SK-N-SH (cell line): ENCODE measurements around the gene COP1. TPM values are rescaled to one million over a fixed set of nuclear protein-coding genes. Genes with fewer than 3 reads are reported as not detected.

ENCODE experiments used
- CTCF ChIA-PET: fragments of 300-600, 350-600 bp; formaldehyde crosslinking; extraction: SDS; loops from one replicate; lab custom pipeline; 2021; lab: Yijun Ruan, JAX
- POLR2A ChIA-PET: fragments of 350-600 bp; sonication (Branson Sonifier 250); formaldehyde crosslinking; extraction: SDS; loops from one replicate; lab custom pipeline; 2020; ENCODE audit warnings: antibody characterized with exemption, inconsistent platforms; lab: Yijun Ruan, JAX
- DNase-seq: peaks from one replicate; pipeline ENCODE4 v3.0.0; 2012
- H2AFZ ChIP-seq: fragments of 200-600 bp; sonication (generic); 2 replicates; pipeline ENCODE4 v1.8.1; 2016; ENCODE audit warnings: antibody characterized with exemption, mild to moderate bottlenecking, low read depth
- H3F3A ChIP-seq: fragments of 200-600 bp; sonication (generic); replicated peaks from 2 replicates; pipeline ENCODE3; 2016; ENCODE audit warnings: antibody characterized with exemption, mild to moderate bottlenecking; ENCODE audit not compliant: insufficient read depth
- H3K27ac ChIP-seq, 2 experiments: fragments of 200-500 bp in 1 of 2; fragments of 200-600 bp in 1 of 2; sonication (Bioruptor generic) in 1 of 2; sonication (generic), shearing (Covaris generic) in 1 of 2; 2 replicates each; pipeline versions ENCODE4 v1.5.1 to v1.6.1; 2014 to 2016; ENCODE audit warnings: low read depth in 2 of 2, inconsistent platforms in 1 of 2, low read length in 1 of 2, mild to moderate bottlenecking in 1 of 2, mixed read lengths in 1 of 2
- H3K27me3 ChIP-seq: fragments of 200-600 bp; sonication (generic), shearing (Covaris generic); 2 replicates; pipeline ENCODE4 v1.6.1; 2016; ENCODE audit warnings: mixed run types; ENCODE audit not compliant: insufficient read depth
- H3K36me3 ChIP-seq, 2 experiments: fragments of 200-500 bp in 1 of 2; fragments of 200-600 bp in 1 of 2; sonication (Bioruptor generic) in 1 of 2; sonication (generic) in 1 of 2; replicated peaks in 1 of 2; 2 replicates each; pipeline versions ENCODE3 to v1.5.1; 2014 to 2016; ENCODE audit warnings: low read length in 1 of 2, mild to moderate bottlenecking in 1 of 2; ENCODE audit not compliant: insufficient read depth in 2 of 2, control insufficient read depth in 1 of 2
- H3K4me1 ChIP-seq, 2 experiments: fragments of 200-500 bp in 1 of 2; fragments of 200-600 bp in 1 of 2; sonication (Bioruptor generic) in 1 of 2; sonication (generic), shearing (Covaris generic) in 1 of 2; 2 replicates each; pipeline versions ENCODE4 v1.5.1 to v1.6.1; 2014 to 2016; ENCODE audit warnings: low read depth in 1 of 2, low read length in 1 of 2, mixed run types in 1 of 2; ENCODE audit not compliant: insufficient read depth in 2 of 2, control insufficient read depth in 1 of 2
- H3K4me2 ChIP-seq: fragments of 200-600 bp; sonication (generic), shearing (Covaris generic); 2 replicates; pipeline ENCODE4 v1.6.1; 2017; ENCODE audit warnings: mixed run types
- H3K4me3 ChIP-seq, 2 experiments: fragments of 200-500 bp in 1 of 2; fragments of 200-600 bp in 1 of 2; sonication (Bioruptor generic) in 1 of 2; sonication (generic), shearing (Covaris generic) in 1 of 2; 2 replicates each; pipeline versions ENCODE4 v1.5.1 to v1.8.1; 2014 to 2016; ENCODE audit warnings: low read depth in 2 of 2, inconsistent platforms in 1 of 2, low read length in 1 of 2, mild to moderate bottlenecking in 1 of 2, mixed read lengths in 1 of 2, moderate library complexity in 1 of 2
- H3K79me2 ChIP-seq: fragments of 200-600 bp; sonication (generic); 2 replicates; pipeline ENCODE4 v1.8.1; 2017; ENCODE audit warnings: mild to moderate bottlenecking; ENCODE audit not compliant: insufficient read depth
- H3K9ac ChIP-seq: fragments of 200-600 bp; sonication (generic); 2 replicates; pipeline ENCODE4 v1.6.1; 2017; ENCODE audit warnings: mixed run types
- H3K9me2 ChIP-seq: fragments of 200-600 bp; sonication (generic); 2 replicates; pipeline ENCODE4 v1.6.1; 2017; ENCODE audit warnings: mixed run types
- H3K9me3 ChIP-seq: fragments of 200-600 bp; sonication (generic); 2 replicates; pipeline ENCODE4 v1.6.1; 2017; ENCODE audit warnings: mixed run types, mild to moderate bottlenecking, moderate library complexity
- H4K20me1 ChIP-seq: fragments of 200-600 bp; sonication (generic); 2 replicates; pipeline ENCODE4 v1.6.1; 2017; ENCODE audit warnings: mild to moderate bottlenecking, mixed run types; ENCODE audit not compliant: insufficient read depth
- FOSL2 ChIP-seq: IDR thresholded peaks from 2 replicates; pipeline ENCODE4 v1.4.0; 2012; ENCODE audit warnings: low read depth, mild to moderate bottlenecking, moderate library complexity, borderline replicate concordance
- FOXJ3 ChIP-seq: sonication (generic); formaldehyde crosslinking; IDR thresholded peaks from 2 replicates; pipeline ENCODE4 v1.5.1; 2020; ENCODE audit warnings: mild to moderate bottlenecking, missing genetic modification reagents
- FOXM1 ChIP-seq: IDR thresholded peaks from 2 replicates; pipeline ENCODE4 v1.4.0; 2012; ENCODE audit warnings: low read depth, mild to moderate bottlenecking
- GATA2 ChIP-seq: sonication (generic); formaldehyde crosslinking; IDR thresholded peaks from 2 replicates; pipeline ENCODE4 v1.5.0; 2020; ENCODE audit warnings: mild to moderate bottlenecking, missing genetic modification reagents
- JUND ChIP-seq: IDR thresholded peaks from 2 replicates; pipeline ENCODE4 v1.4.0; 2012
- NFIC ChIP-seq: IDR thresholded peaks from 2 replicates; pipeline ENCODE4 v1.4.0; 2012; ENCODE audit warnings: borderline replicate concordance
- NRF1 ChIP-seq: IDR thresholded peaks from 2 replicates; pipeline ENCODE4 v1.6.1; 2012; ENCODE audit warnings: low read depth, mild to moderate bottlenecking, low read length
- RFX5 ChIP-seq: IDR thresholded peaks from 2 replicates; pipeline ENCODE4 v1.6.1; 2012; ENCODE audit warnings: mild to moderate bottlenecking, improper control_type of control experiment, low read length
- RXRA ChIP-seq: IDR thresholded peaks from 2 replicates; pipeline ENCODE4 v1.4.0; 2012; ENCODE audit warnings: low read depth, mild to moderate bottlenecking, borderline replicate concordance
- SMC3 ChIP-seq: IDR thresholded peaks from 2 replicates; pipeline ENCODE4 v1.6.1; 2012; ENCODE audit warnings: low read depth, low read length, improper control_type of control experiment
- TCF12 ChIP-seq: IDR thresholded peaks from 2 replicates; pipeline ENCODE4 v1.4.0; 2012
- YY1 ChIP-seq: IDR thresholded peaks from 2 replicates; pipeline ENCODE4 v1.4.0; 2012; ENCODE audit warnings: low read depth, mild to moderate bottlenecking
- WGBS: methylation state at CpG from one replicate; pipeline ENCODE4 v1.1.6; 2017; ENCODE audit warnings: low lambda C conversion rate; 5-methylcytosine and 5-hydroxymethylcytosine counted together
- polyA plus RNA-seq, 3 experiments: library from polyadenylated mRNA; depleted of rRNA; stranded (reverse); fragments of >200 nt; gene quantifications; 2 replicates each; pipeline ENCODE4 v1.2.3, GENCODE V29; 2012
- TF ChIP-seq, protein P1 (sequence below): IDR thresholded peaks from 2 replicates; pipeline ENCODE4; 2012
- TF ChIP-seq, protein P2 (sequence below): fragments of 150-350 bp; IDR thresholded peaks from 2 replicates; pipeline ENCODE4 v1.6.1; 2016; ENCODE audit warnings: mild to moderate bottlenecking, low read depth, low read length

Gene COP1
- polyA plus RNA-seq, 1 of the 3 experiments (the other 2 are of a cell fraction) = 10.3 TPM

DNA sequence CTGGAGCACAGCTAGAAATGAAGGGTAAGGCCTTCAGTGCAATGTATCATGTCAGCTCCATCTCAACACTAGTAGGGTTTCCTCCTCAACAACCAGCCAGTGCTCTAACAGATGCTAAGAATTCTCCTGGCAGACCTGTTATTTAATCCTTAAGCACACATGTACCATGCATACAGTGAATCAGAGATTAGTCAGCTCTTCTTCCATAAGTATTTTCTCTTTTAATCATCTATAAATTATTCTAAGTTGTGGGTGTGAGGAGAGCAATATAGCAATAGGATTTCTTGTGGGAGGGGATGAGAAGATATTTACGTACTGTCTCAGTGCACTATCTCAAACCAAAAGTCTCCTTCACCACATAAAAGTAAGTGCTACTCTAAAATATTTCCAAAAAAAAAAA lies 95.3 kb downstream of the COP1 start:
- H3K27me3 ChIP-seq = no peaks in the 10 kb centered on the region
- H3K36me3 ChIP-seq = peaks cover 15 to 28% of the 10 kb centered on the region in 2 experiments
- no peak overlapping the region for H3K4me2 ChIP-seq
- CTCF ChIA-PET = interaction anchor here (0.9 to 1.3 kb wide), 2 partner anchors 9 to 738 kb away, joined by 3 to 5 read pairs; no protein-coding TSS in a partner anchor
- H3K9me3 ChIP-seq = no peaks in the 10 kb centered on the region
- WGBS = 96% methylated on average over 1 of the region's 1 CpG
- DNase-seq = no peak
- POLR2A ChIA-PET = no interaction called here
- no peak overlapping the region for H2AFZ ChIP-seq
- H3K9me2 ChIP-seq = no peaks in the 10 kb centered on the region
- H3K27ac ChIP-seq = no peak overlapping the region
- no peaks in the 10 kb centered on the region; a peak in 1 of 4 replicates for H3K4me1 ChIP-seq
- no peaks in the 10 kb centered on the region for H3F3A ChIP-seq
- H3K79me2 ChIP-seq = no peaks in the 10 kb centered on the region
- H3K4me3 ChIP-seq = no peak overlapping the region
- TF ChIP-seq, protein P1, sequence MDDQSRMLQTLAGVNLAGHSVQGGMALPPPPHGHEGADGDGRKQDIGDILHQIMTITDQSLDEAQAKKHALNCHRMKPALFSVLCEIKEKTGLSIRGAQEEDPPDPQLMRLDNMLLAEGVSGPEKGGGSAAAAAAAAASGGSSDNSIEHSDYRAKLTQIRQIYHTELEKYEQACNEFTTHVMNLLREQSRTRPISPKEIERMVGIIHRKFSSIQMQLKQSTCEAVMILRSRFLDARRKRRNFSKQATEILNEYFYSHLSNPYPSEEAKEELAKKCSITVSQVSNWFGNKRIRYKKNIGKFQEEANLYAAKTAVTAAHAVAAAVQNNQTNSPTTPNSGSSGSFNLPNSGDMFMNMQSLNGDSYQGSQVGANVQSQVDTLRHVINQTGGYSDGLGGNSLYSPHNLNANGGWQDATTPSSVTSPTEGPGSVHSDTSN = no peak
- H3K9ac ChIP-seq = no peak overlapping the region
- no peaks in the 10 kb centered on the region for H4K20me1 ChIP-seq

DNA sequence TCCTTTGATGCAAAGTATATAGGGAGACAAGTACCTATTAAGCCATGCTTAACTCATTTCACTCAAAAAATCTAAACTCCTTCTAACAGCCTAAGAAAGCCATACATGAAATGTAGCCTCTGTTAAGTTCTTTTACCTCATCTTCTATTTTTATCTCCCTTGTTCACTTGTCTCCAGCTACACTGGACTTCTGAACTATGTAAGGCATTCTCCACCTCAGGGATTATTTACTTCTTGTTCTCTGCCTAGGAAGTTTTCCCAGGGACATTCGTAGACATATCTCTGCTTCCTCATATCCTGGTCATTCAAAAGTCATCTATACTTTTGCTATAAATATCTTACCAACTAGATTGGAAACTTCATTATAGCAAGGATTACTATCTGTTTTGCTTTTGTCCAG lies 96.9 kb downstream of the COP1 start:
- CTCF ChIA-PET = no interaction called here
- Histone ChIP-seq H3K4me2 (no peak overlapping the region), H3K36me3 (peaks cover 18 to 32% of the 10 kb centered on the region in 2 experiments), H3K4me1 (no peaks in the 10 kb centered on the region; a peak in 1 of 4 replicates), H3K9me3 (no peaks in the 10 kb centered on the region), H3K27ac (peak overlapping the region in 1 of 2 experiments; percentile 17; a peak in 1 of 4 replicates), H3K4me3 (no peak overlapping the region), H3K27me3 (no peaks in the 10 kb centered on the region), H4K20me1 (no peaks in the 10 kb centered on the region), H3K9ac (no peak overlapping the region), H3K79me2 (no peaks in the 10 kb centered on the region), H3F3A (no peaks in the 10 kb centered on the region), H3K9me2 (no peaks in the 10 kb centered on the region), H2AFZ (no peak overlapping the region)
- POLR2A ChIA-PET = no interaction called here
- 79% methylated on average over 1 of the region's 1 CpG for WGBS
- DNase-seq = no peak
- no peak for TF ChIP-seq SMC3
- TF ChIP-seq GATA2 (CRISPR knock-in tag) = no peak
- no peak for TF ChIP-seq FOXJ3 (CRISPR knock-in tag)
- TF ChIP-seq JUND = no peak
- no peak for TF ChIP-seq YY1
- no peak for TF ChIP-seq NRF1
- TF ChIP-seq RXRA = no peak
- TF ChIP-seq TCF12 = no peak
- TF ChIP-seq, protein P2, sequence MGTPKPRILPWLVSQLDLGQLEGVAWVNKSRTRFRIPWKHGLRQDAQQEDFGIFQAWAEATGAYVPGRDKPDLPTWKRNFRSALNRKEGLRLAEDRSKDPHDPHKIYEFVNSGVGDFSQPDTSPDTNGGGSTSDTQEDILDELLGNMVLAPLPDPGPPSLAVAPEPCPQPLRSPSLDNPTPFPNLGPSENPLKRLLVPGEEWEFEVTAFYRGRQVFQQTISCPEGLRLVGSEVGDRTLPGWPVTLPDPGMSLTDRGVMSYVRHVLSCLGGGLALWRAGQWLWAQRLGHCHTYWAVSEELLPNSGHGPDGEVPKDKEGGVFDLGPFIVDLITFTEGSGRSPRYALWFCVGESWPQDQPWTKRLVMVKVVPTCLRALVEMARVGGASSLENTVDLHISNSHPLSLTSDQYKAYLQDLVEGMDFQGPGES = no peak
- no peak for TF ChIP-seq FOXM1
- TF ChIP-seq, protein P1 = no peak
- TF ChIP-seq FOSL2 = no peak
- TF ChIP-seq NFIC = no peak
- no peak for TF ChIP-seq RFX5
